GM03348 (cell line): ENCODE measurements around the gene DENND2C.

Experiments used
- DNase-seq: peaks from one replicate; pipeline ENCODE4 v3.0.0; 2012; ENCODE audit warnings: low spot score

Gene DENND2C

GRCh38 chr1:114669562-114670082, at the start of gene DENND2C:
DENND2C (minus strand) TSS chr1:114670049; CDS start chr1:114625984, 44,065 bp downstream.
- no peak for DNase-seq

- peak; percentile 11 for DNase-seq
These were observed 49.6 kb upstream of the DENND2C start for GRCh38 chr1:114719424-114719787.

GRCh38 chr1:114718661-114719423, 49.0 kb upstream of the DENND2C start:
- DNase-seq: no peak

- DNase-seq: peak; percentile 96
These were observed 46.7 kb upstream of the DENND2C start, which contains the start of gene NRAS for GRCh38 chr1:114716304-114717170. NRAS (minus strand) TSS chr1:114716771; CDS start chr1:114716160, 611 bp downstream.

GRCh38 chr1:114715952-114716303, 46.1 kb upstream of the DENND2C start:
- peak; percentile 4 for DNase-seq

GRCh38 chr1:114712977-114713376, 43.1 kb upstream of the DENND2C start:
- DNase-seq: no peak

- no peak for DNase-seq
These were observed 40.5 kb upstream of the DENND2C start for GRCh38 chr1:114710360-114710759.

- no peak for DNase-seq
These were observed 37.8 kb upstream of the DENND2C start for GRCh38 chr1:114707604-114708003.

- DNase-seq: no peak
These were observed 33.4 kb upstream of the DENND2C start for GRCh38 chr1:114703242-114703641.

- DNase-seq: no peak
These were observed 32.9 kb upstream of the DENND2C start for GRCh38 chr1:114702737-114703136.

GRCh38 chr1:114701931-114702330, 32.1 kb upstream of the DENND2C start:
- DNase-seq: no peak

GRCh38 chr1:114700036-114700600, 30.3 kb upstream of the DENND2C start:
- DNase-seq: peak; percentile 24

- DNase-seq: no peak
These were observed 27.0 kb upstream of the DENND2C start for GRCh38 chr1:114696810-114697209.

- peak; percentile 19 for DNase-seq
These were observed 25.7 kb upstream of the DENND2C start, which contains the start of gene AMPD1 for GRCh38 chr1:114695430-114696058. AMPD1 (minus strand) TSS chr1:114695546; CDS start chr1:114695471, 75 bp downstream.

GRCh38 chr1:114694540-114695310, 24.9 kb upstream of the DENND2C start:
- no peak for DNase-seq

- no peak for DNase-seq
These were observed 23.1 kb upstream of the DENND2C start for GRCh38 chr1:114692947-114693346.

GRCh38 chr1:114691061-114691460, 21.2 kb upstream of the DENND2C start:
- no peak for DNase-seq

- DNase-seq: no peak
These were observed 20.3 kb upstream of the DENND2C start for GRCh38 chr1:114690148-114690547.

GRCh38 chr1:114688526-114688925, 18.7 kb upstream of the DENND2C start:
- DNase-seq: no peak

- DNase-seq: no peak
These were observed 16.0 kb upstream of the DENND2C start for GRCh38 chr1:114685851-114686250.

- DNase-seq: no peak
These were observed 7.8 kb upstream of the DENND2C start for GRCh38 chr1:114677691-114678090.
